ENCODE results near the gene TMCO4. TPM values are rescaled to one million over a fixed set of nuclear protein-coding genes. Genes with fewer than 3 reads are reported as not detected.
A peak's percentile ranks its signal among the peaks of the same experiment; 100 is the strongest.

Gene TMCO4
- total RNA-seq, 2 experiments from 2014 or later, result 14.3 to 16.7 TPM

DNA sequence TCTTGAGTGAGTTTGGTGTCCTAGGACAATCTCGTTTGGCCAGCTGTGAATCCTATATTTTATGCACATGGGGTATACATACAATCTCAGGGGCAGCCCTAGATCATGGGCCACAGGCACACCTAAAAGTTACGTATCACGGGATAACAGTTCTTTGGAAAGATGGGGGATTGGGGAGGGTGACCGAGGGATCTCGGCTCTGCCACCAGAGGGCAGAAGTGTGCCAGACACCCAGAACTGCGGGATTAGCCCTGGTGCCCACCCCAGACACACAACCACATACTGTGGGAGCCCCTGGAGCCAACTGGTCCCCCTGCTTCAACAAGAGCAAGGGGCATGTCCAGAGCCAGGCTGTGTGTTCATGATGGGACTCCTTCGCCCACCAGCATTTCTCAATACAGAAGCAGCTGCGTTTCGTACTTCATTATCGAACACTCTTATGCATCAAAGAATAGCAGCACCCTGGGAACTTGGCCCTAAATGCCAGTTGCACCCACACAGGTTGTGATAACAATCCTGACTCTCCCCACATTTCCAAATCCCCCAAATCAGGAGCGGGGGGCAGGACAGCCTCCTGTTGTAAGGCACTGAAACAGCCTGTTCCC, 37.4 kb downstream of the TMCO4 start:
- ATAC-seq (ENCODE audit: low read depth) (no peak), DNase-seq (peak; percentile 46)
- H3K4me1 Mint-ChIP-seq, result peaks cover 8% of the 10 kb centered on the region
- H3K27me3 Mint-ChIP-seq, result no peaks in the 10 kb centered on the region
- no peak overlapping the region for H3K4me3 Mint-ChIP-seq
- H3K27ac Mint-ChIP-seq, result no peak overlapping the region
- POLR2A ChIA-PET, result no interaction called here
- H3K9me3 Mint-ChIP-seq, result no peaks in the 10 kb centered on the region
- peaks cover under 1% of the 10 kb centered on the region for H3K36me3 Mint-ChIP-seq

DNA sequence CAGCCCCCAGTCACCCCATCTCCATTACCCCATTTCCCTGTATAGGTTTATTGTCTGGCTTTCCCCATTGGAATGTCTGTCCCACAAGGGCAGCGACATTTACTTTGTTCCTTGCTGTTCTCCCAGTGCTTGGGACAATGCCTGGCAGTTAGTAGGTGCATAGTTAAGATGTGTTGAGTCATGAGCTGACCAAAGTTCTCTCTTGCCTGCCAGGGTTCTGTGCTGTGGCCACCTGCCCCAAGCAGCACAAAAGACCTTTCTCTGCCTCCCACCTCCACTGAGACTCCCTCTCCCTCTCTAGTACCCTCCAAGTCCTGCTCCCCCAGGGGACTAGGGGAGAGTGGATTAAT, 40.0 kb downstream of the TMCO4 start:
- Mint-ChIP-seq H3K36me3 (no peaks in the 10 kb centered on the region), H3K27me3 (no peaks in the 10 kb centered on the region), H3K4me3 (no peak overlapping the region), H3K27ac (no peak overlapping the region), H3K4me1 (peaks cover 5% of the 10 kb centered on the region), H3K9me3 (no peaks in the 10 kb centered on the region)
- POLR2A ChIA-PET, result no interaction called here
- DNase-seq (no peak), ATAC-seq (ENCODE audit: low read depth) (no peak)

DNA sequence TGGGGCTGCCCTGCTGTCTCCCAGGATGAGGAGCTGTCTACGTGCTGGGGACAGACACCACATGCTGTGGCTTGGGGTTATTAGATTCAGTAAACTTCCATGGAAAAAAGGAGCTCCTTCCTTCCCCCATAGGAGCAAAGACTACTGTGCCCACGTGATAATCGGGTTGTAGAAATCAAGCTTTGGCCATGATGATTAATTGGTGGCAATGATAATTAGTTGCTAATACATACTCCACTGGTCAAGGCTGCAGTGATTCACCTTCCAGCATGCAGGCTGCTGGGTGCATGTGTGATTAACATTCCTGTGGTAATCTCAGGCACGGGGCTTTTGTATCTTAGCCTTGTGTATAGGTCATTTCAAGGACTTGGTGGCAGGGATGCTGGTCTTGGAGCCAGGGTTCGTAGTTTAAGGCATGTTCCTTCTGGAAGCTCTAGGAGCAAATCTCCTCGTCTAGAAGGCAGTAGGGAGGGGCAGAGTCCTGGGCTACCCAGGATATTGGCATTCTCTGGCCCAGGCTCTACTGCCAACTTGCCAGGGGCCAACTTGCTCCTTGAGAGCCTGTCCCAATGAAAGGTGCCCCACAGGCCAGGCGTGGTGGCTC, 41.4 kb downstream of the TMCO4 start:
- POLR2A ChIA-PET, result no interaction called here
- H3K36me3 Mint-ChIP-seq, result no peaks in the 10 kb centered on the region
- DNase-seq (no peak), ATAC-seq (ENCODE audit: low read depth) (no peak)
- H3K4me3 Mint-ChIP-seq, result no peak overlapping the region
- H3K27ac Mint-ChIP-seq, result no peak overlapping the region
- H3K9me3 Mint-ChIP-seq, result no peaks in the 10 kb centered on the region
- H3K27me3 Mint-ChIP-seq, result no peaks in the 10 kb centered on the region
- H3K4me1 Mint-ChIP-seq, result peaks cover 5% of the 10 kb centered on the region

DNA sequence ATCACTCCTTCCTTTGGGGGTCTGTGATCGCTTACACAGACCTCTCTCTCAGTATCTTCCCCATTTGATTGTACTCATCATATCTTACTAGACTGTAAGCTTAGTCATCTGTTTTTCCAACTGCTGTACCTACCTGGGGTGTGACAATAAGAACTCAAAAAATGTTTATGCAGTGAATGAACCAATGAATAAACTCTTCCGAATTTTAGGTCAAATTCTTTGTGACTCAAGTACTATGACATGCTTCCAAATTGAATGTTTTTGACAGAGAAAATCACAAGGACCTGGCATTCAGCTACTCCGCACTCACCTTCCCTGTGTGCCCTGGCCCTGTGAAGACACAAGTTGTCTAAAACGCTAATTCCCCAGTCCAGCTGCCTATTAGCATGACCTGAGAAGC, 42.1 kb downstream of the TMCO4 start:
- no peak for ATAC-seq (ENCODE audit: low read depth)
- DNase-seq, result no peak
- POLR2A ChIA-PET, result no interaction called here
- Mint-ChIP-seq H3K4me1 (peaks cover 5% of the 10 kb centered on the region), H3K4me3 (no peak overlapping the region), H3K9me3 (no peaks in the 10 kb centered on the region), H3K27ac (no peak overlapping the region), H3K27me3 (no peaks in the 10 kb centered on the region), H3K36me3 (no peaks in the 10 kb centered on the region)

DNA sequence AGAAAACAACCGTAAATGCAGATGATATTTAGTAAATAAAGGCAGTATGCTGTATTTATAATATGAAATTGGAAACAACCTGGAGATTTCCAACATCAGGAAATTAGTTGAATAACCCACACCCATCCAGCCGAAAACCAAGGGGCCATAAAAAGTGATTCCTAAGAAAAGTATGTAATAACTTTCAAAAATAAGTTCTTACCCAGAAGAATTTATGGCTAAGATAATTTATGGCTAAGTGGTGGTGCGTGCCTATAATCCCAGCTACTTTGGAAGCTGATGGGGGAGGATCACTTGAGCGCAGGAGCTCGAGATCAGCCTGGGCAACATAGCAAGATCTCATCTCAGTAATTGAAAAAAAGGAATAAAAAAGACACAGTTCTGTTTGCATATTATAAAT, 43.2 kb downstream of the TMCO4 start:
- no peaks in the 10 kb centered on the region for H3K27me3 Mint-ChIP-seq
- no peak overlapping the region for H3K4me3 Mint-ChIP-seq
- no peak for DNase-seq
- H3K27ac Mint-ChIP-seq, result no peak overlapping the region
- ATAC-seq (ENCODE audit: low read depth), result no peak
- H3K9me3 Mint-ChIP-seq, result no peaks in the 10 kb centered on the region
- H3K36me3 Mint-ChIP-seq, result no peaks in the 10 kb centered on the region
- POLR2A ChIA-PET, result no interaction called here
- peaks cover 5% of the 10 kb centered on the region for H3K4me1 Mint-ChIP-seq

DNA sequence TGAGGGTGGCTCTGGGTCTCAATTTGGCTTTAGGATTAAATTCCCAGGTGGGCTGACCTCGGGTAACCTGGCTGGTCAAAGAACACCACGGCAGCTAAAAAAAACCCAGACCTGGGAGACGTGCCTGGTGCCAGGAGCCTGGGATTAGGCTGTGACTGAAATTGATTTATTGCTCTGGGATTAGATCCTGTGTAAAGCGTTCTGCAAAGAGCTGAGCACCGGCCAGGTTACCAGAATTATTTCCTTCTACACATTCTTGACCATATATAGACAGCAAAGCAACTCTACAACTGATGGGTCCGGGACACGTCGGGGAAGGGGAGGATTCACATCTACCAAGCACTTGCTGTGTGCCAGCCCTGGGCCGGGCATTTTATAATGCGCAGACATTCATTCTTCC, 45.2 kb downstream of the TMCO4 start:
- H3K9me3 Mint-ChIP-seq, result no peaks in the 10 kb centered on the region
- ATAC-seq (ENCODE audit: low read depth) (no peak), DNase-seq (no peak)
- no peaks in the 10 kb centered on the region for H3K27me3 Mint-ChIP-seq
- H3K4me1 Mint-ChIP-seq, result peaks cover 5% of the 10 kb centered on the region
- POLR2A ChIA-PET, result no interaction called here
- no peak overlapping the region for H3K4me3 Mint-ChIP-seq
- no peak overlapping the region for H3K27ac Mint-ChIP-seq
- peaks cover 8% of the 10 kb centered on the region for H3K36me3 Mint-ChIP-seq

DNA sequence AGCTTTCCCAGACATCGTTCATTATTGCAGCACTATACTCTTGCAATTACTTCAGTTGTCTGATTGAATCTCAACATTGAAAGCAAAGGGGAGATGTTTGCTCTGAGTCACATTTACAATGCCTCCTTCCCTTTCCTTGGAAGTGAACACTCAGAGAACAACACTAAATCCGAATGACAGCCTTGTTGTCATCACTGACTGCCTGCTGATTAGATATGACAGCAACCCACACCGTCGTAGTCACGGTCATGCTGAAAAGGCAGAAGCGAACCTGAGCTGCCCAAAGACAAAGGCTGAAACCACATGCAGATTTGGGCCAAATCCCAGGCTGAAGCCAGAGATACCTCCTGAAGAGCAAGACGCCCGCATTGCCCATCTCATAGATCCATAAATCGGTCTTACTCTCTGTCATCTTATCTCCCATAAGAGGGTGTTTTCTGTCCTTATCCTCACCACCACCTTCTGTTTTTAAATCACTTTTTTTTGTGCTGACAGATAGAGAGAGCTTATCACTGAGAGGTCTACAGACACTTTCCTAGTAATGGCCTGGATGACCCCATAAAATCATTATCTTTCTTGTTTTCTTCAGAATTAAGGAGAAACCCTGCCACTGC, 47.5 kb downstream of the TMCO4 start:
- POLR2A ChIA-PET, result no interaction called here
- Mint-ChIP-seq H3K9me3 (no peaks in the 10 kb centered on the region), H3K27me3 (no peaks in the 10 kb centered on the region), H3K27ac (no peak overlapping the region), H3K4me1 (no peaks in the 10 kb centered on the region), H3K4me3 (no peak overlapping the region), H3K36me3 (peaks cover 8% of the 10 kb centered on the region)
- no peak for ATAC-seq (ENCODE audit: low read depth)
- no peak for DNase-seq

DNA sequence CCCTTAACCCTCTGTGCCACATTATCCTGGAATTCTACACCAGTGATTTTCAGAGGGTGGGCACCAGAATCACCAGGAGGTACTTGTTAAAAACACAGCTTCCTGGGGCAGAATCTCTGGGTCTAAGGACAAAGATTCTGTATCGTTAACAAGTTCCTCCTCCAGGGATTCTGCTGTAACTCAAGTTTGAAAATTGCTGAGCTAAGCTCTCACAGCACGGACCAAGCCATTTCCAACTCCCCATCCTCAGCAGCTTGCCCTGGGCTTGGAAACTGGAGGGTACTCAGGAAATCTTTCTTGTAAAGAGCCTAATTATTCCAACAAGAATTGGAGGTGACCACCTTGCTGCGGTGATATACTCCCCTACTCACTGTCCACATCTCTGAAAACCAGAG, 48.8 kb downstream of the TMCO4 start:
- Mint-ChIP-seq H3K36me3 (peaks cover 8% of the 10 kb centered on the region), H3K27me3 (no peaks in the 10 kb centered on the region), H3K9me3 (no peaks in the 10 kb centered on the region), H3K4me1 (no peaks in the 10 kb centered on the region), H3K4me3 (no peak overlapping the region), H3K27ac (no peak overlapping the region)
- ATAC-seq (ENCODE audit: low read depth) (no peak), DNase-seq (no peak)
- POLR2A ChIA-PET, result no interaction called here

DNA sequence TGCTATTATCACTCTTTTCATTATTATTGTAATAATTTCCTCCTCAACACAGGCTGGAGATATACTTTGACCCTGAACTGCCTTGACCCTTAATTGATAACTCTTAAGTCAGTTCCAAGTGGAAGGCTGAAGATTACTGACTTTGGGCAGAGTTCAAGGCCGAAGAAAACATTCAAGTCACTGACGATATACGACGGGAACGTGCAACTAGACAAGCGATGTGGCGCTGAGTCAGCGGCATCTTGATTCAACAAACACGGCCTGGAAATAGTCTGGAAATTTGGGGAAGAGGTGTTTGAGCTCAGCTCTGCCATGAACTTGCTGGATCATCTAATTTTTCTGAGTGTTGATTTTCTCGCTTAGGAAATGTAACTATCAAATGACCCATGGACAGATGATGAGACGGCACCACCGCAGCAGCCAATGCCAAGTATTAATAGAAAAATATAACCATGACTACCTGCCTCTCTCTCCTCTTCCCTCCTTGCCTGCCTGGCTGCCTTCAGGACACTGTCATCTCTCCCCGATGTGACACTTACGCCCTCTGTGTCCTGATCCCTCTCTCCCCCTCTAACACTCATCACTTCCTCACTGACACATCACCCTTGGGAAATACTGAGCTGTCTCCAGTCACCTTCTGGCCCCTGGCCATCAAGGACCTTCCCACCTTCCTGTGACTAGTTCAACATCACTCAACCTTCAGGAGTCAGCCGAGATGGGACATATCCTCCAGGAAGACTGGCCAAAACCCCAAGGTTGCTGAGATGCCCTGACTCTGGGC, 49.4 kb downstream of the TMCO4 start:
- POLR2A ChIA-PET, result no interaction called here
- no peaks in the 10 kb centered on the region for H3K4me1 Mint-ChIP-seq
- no peak overlapping the region for H3K27ac Mint-ChIP-seq
- peaks cover 8% of the 10 kb centered on the region for H3K36me3 Mint-ChIP-seq
- H3K9me3 Mint-ChIP-seq, result no peaks in the 10 kb centered on the region
- no peaks in the 10 kb centered on the region for H3K27me3 Mint-ChIP-seq
- DNase-seq (no peak), ATAC-seq (ENCODE audit: low read depth) (no peak)
- H3K4me3 Mint-ChIP-seq, result no peak overlapping the region

DNA sequence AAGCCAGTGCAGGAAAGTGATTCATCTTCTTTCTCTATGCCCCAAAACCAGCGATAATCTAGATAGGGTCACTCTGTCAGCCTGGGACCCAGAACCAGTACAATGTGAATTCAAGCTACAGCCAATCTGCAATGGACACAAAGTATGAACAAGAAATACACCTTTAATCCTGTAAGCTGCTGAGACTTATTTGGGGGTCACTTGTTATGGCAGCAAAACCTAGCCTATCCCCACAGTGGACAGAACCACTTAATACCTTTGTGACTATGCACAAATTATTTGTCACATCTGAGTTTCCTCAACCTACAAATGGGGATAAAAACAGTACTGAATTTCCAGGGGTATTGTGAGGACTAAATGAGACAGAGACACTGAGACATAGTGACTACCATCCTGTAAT, 50.0 kb downstream of the TMCO4 start:
- no peak overlapping the region for H3K4me3 Mint-ChIP-seq

DNA sequence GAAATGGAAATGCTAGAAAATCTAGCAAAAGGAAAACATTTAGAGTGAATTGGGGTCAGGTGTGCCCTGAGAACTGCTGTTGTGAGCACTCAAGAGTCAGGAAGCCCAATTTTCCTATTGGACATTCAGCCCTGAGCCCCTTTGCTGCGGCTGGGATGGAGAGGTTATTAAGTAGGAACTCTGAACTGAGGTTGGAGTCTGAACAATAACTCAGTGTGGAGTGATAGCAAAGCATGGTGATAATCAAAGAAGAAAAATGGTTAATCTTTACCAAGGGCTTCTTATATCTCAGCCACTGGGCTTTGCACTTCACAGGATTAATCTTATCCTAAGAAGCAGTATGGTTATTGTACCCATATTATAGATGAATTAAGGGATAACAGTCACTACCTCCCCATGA, 52.0 kb downstream of the TMCO4 start:
- Mint-ChIP-seq H3K4me1 (no peaks in the 10 kb centered on the region), H3K36me3 (peaks cover 10% of the 10 kb centered on the region), H3K4me3 (no peak overlapping the region), H3K27me3 (no peaks in the 10 kb centered on the region), H3K27ac (no peak overlapping the region), H3K9me3 (no peaks in the 10 kb centered on the region)
- no peak for ATAC-seq (ENCODE audit: low read depth)
- POLR2A ChIA-PET, result no interaction called here
- no peak for DNase-seq

More for the DNA sequence above, 50.0 kb downstream of the TMCO4 start:
- POLR2A ChIA-PET, result no interaction called here
- Mint-ChIP-seq H3K36me3 (peaks cover 10% of the 10 kb centered on the region), H3K27me3 (no peaks in the 10 kb centered on the region), H3K27ac (no peak overlapping the region), H3K9me3 (no peaks in the 10 kb centered on the region), H3K4me1 (no peaks in the 10 kb centered on the region)
- DNase-seq (no peak), ATAC-seq (ENCODE audit: low read depth) (no peak)

DNA sequence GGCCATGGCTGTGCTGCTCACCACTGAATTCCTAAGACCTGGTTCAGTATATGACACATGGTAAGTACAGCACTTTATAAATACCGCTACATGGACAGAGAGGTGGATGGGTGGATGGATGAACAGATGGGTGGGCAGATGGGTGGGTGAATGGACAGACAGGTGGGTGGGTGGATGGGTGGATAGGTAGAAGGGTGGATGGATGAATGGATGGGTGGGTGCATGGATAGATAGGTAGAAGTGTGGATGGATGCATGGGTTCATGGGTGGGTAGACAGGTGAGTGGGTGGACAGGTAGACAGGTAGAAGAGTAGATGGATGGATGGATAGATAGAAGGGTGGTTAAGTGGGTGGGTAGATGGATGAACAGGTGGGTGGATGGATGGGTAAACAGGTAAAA, 54.8 kb downstream of the TMCO4 start:
- POLR2A ChIA-PET, result no interaction called here

DNA sequence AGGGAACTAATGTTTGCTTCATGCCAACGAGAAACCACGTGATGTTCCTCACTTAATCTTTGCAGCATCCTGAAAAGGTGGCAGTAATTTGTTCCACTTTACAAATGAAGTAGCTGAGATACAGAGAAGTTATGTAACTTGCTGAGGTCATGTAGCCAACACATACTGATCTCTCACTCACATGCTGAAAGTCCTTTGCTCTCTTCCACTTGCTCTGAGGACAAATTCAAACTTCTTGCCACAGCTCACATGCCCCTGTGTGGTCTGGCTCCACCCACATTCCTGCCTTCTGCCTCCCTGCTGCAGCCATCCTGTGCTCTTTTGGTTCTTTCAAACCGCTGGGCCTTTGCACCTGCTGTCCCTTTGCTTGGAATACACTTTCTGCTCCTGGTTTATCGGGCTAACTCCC, 55.4 kb downstream of the TMCO4 start:
- Mint-ChIP-seq H3K27ac (no peak overlapping the region), H3K4me1 (no peaks in the 10 kb centered on the region), H3K4me3 (no peak overlapping the region), H3K27me3 (no peaks in the 10 kb centered on the region), H3K36me3 (peaks cover 6% of the 10 kb centered on the region), H3K9me3 (no peaks in the 10 kb centered on the region)
- POLR2A ChIA-PET, result no interaction called here
- no peak for DNase-seq
- no peak for ATAC-seq (ENCODE audit: low read depth)

More for the DNA sequence above, 54.8 kb downstream of the TMCO4 start:
- no peak overlapping the region for H3K27ac Mint-ChIP-seq
- H3K9me3 Mint-ChIP-seq, result no peaks in the 10 kb centered on the region
- H3K4me1 Mint-ChIP-seq, result no peaks in the 10 kb centered on the region
- no peaks in the 10 kb centered on the region for H3K27me3 Mint-ChIP-seq
- DNase-seq (no peak), ATAC-seq (ENCODE audit: low read depth) (no peak)
- H3K4me3 Mint-ChIP-seq, result no peak overlapping the region
- H3K36me3 Mint-ChIP-seq, result peaks cover 5% of the 10 kb centered on the region

DNA sequence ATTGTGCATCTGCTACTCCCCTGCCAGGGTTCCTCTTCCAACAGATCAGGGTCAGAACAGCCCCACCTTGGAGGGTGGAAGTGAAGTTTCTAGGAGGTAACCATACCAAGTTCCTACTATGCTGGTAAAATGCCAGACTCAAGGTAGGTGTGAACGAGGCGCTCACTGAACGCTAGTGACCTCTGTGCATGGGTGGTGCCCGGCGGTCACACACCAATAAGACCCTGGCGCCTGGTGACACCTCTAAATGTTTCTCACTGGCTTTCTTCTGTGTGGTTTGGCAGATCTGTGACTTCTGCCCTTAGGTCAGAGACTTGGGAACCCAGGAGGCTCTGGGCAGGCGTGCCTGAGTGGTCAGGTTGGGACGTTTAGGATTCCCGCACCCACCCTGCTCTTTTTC, 55.9 kb downstream of the TMCO4 start:
- Mint-ChIP-seq H3K27me3 (no peaks in the 10 kb centered on the region), H3K9me3 (no peaks in the 10 kb centered on the region), H3K36me3 (peaks cover 10% of the 10 kb centered on the region), H3K4me1 (no peaks in the 10 kb centered on the region), H3K27ac (no peak overlapping the region), H3K4me3 (no peak overlapping the region)
- no peak for ATAC-seq (ENCODE audit: low read depth)
- POLR2A ChIA-PET, result no interaction called here
- no peak for DNase-seq

Measured in activated naive CD8-positive, alpha-beta T cell treated with anti-CD3 and anti-CD28 coated beads, Interleukin-2, amount 10 ng/mL, durations not matched to agents 7 days and 5 days (primary cell).